G401.6 (cell line): ENCODE measurements around the gene MYOCOS.
"Not testable (repeated sequence)": the region's sequence is repeated elsewhere in the genome, so short reads cannot be mapped to it uniquely, and the experiment has no call there.

Experiments
- FAIRE-seq: peaks from 2 replicates; lab custom pipeline; 2012; peaks lifted over from hg19 to GRCh38; lab: Jason Lieb, UNC

MYOCOS gene

GRCh38 chr1:171622152-171622462 is at the start of gene MYOCOS:
MYOCOS (plus strand) TSS chr1:171622243; CDS start chr1:171623884, 1,641 bp downstream.
- FAIRE-seq, result no peak

DNA sequence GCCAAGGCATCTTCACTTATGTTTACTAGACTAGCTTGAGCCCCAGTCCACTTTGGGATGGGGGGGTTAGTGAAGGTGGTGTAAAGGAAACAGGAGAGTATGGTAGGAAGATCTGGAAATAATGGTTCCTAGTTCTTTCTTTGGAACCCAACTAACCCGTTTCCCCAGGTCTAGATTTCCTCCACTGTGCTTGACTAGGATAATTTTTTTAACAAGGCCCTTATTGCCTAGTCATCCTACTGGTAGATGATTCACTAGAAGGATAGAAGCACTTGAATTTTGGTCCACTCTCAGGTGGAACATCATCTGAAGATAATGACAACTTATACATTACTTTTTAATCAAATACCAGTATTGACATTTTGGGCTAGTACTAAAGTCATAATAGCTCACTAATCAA is 45.9 kb upstream of the MYOCOS start:
- no peak for FAIRE-seq

DNA sequence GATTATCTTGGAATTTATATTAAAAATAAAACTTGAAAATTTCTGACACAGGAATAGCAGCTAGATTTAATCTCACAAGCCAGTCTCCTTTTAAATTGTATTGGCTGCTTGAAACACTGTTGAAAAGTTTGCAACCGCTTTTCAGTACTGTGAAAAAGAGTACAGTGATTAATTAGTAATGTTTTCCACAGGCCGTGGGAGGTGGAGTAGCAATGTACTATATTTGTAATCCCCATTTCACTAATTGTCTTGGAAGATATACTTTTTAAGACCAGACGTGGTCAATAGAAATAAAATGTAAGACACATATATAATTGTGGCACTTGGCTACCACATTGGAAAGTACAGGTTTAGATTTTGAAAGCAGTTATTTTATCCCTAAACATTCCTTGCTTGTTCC is 40.8 kb upstream of the MYOCOS start:
- no peak for FAIRE-seq

DNA sequence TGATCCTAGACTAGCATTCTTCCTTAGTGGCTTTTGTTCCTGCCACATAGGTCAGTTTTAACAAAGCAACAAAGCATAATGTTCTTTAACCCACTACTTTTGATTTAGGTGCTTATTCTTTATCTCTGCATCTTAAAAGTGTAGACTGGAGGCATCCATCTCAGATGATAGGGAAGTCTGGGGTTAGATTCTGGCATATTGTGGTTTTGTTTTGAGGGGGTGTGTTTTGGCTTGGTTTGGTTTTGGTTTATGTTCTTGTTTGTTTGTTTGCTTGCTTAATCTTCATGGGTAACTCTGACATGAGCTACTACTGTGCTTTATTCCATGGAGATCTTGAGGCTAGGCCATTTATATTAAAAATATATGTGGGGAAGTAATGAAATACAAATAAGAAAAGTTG is 40.3 kb upstream of the MYOCOS start:
- no peak for FAIRE-seq

DNA sequence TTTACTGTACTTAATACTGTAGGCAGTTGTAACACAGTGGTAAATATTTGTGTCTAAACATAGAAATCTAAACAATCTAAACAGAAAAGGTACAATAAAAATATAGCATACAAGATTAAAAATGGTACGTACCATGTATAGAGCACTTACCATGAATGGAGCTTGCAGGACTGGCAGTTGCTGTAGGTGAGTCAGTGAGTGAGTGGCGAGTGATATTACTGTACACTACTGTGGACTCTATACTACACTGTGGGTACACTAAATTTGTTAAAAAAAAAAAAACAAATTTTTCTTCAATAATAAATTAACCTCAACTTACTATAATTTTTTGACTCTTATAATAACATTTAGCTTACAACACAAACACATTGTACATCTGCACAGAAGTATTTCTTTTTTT is 39.5 kb upstream of the MYOCOS start:
- FAIRE-seq, result no peak

DNA sequence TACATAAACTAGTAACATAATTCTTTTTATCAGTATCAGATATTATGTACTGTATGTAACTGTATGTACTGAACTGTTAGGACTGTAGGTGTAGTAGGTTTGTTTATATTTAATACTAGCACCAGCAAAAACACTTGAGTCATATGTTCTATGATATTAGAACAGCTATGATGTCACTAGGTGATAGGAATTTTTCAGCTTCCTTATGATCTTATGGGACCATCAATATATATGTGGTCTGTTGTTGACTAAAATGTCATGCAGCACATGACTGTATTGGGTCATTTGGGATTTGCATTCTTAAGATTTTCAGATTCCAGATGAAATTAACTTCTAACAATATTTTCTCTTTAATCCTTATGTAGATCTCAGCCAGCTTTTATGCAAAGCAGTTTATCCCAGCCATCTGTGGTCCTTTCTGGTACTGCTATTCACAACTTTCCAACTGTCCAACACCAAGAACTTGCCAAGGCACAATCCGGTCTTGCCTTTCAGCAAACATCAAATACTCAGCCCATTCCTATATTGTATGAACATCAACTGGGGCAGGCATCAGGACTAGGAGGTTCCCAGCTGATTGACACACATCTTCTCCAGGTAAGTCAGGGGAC is 38.3 kb upstream of the MYOCOS start:
- FAIRE-seq, result no peak

DNA sequence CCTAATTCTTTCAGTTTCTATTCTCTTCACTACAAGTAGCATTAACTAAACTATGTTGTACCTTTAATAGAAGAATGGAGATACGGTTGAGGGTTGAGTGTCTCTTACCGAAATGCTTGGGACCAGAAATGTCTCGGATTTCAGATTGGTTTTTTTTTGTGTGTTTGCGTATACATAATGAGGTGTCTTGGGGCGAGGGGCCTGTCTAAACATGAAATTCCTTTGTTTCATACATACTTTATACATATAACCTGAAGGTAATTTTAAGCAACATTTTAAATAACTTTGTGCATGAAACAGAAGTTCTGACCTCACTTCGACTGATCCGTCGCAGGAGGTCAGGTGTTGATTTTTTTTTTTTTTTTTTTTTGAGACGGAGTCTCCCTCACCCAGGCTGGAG is 36.3 kb upstream of the MYOCOS start:
- no peak for FAIRE-seq

DNA sequence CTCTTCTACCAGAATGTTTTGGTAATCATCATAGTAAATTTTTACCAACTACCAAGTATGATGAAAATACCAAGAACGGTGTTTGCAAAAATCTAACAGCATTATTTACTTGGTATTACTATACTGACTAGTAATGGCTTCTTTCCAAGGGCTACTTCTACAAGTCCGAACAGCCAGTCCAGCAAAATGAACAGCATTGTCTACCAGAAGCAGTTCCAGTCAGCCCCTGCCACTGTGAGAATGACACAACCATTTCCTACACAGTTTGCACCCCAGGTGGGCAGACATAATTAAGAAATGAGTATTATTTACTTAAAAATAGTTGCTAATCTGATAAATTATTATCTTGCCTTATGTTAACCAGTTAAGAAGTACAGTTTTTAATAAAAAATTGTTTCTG is 33.8 kb upstream of the MYOCOS start:
- FAIRE-seq, result no peak

DNA sequence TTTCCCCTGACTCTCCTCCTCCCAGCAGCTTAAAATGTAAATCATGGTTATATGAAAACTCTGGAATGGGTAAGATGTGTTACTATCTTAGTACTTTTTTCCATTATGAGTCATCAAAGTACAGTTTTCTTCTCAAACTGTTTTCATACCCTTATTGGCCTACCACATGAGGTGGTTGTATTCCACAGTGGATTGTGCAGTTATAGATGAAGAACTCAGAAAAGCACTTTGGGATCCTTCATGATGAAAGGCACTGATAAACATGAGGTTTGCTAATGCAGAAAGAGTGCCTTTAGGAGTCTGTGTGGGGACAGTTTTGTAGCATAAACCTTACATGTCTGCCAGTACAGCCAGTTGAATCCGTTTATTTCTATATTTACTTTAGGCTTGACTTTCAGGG is 32.0 kb upstream of the MYOCOS start:
- no peak for FAIRE-seq

DNA sequence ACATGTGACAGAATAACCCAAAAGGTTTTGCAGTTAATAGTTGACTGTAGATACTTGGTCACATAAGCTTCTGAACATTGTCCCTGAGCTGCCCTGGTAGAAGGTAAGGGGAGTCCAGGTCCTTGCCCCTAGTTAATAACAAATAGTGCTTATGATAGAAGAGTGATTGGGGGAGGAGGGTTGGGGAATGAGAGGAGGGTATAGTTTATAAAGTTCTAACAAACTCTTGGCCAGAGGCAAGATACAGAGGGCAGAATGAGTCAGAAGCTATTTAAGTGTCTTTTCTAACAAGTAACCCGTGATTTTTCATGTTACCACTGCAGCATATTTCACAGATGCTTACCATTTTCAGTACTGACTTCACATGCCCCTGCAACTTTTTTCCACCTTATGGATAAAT is 26.7 kb upstream of the MYOCOS start:
- no peak for FAIRE-seq

DNA sequence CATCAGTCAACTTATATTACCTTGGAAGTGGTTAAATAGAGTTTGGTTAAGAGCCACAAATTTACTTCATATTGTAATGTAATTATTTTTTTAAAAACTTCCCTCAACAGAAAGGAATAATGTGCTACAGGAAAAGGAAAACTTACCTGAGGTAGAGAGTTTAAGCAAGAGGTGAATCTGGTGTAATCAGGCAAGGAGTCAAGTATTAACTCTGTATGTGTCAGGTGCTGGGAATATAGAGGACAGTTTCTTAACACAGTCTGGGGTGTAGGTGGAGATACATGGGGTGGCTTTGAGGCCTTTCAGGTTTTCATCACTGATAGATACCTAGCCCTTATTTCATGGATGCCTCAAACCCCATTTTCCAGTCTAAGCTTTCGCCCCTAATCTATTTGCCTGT is 25.9 kb upstream of the MYOCOS start:
- FAIRE-seq, result no peak

GRCh38 chr1:171596705-171597104 is 25.3 kb upstream of the MYOCOS start:
- FAIRE-seq, result no peak

- no peak for FAIRE-seq
These were observed 24.8 kb upstream of the MYOCOS start for GRCh38 chr1:171597203-171597602.

- not testable (repeated sequence) for FAIRE-seq
These were observed 21.7 kb upstream of the MYOCOS start for GRCh38 chr1:171600310-171600709.

DNA sequence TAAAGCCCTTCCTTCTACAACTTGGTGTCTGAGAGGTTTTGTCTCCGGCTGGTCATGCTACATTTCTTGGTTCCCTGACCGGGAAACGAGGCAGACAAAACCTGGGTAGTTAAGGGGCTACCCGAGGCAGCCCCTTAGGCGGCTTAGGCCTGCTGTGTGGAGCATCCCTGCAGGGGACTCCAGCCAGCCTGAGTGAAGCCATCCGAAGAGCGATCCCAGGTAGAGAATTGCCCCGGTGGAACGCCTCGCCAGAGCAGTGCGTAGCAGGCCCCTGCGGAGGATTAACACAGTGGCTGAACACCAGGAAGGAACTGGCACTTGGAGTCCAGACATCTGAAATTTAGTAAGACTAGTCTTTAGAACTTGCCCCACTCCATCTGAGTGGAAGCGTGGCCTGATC is 21.2 kb upstream of the MYOCOS start:
- no peak for FAIRE-seq

- not testable (repeated sequence) for FAIRE-seq
These were observed 19.0 kb upstream of the MYOCOS start for GRCh38 chr1:171603042-171603441.

GRCh38 chr1:171606402-171606941 is 15.6 kb upstream of the MYOCOS start:
- no peak for FAIRE-seq

DNA sequence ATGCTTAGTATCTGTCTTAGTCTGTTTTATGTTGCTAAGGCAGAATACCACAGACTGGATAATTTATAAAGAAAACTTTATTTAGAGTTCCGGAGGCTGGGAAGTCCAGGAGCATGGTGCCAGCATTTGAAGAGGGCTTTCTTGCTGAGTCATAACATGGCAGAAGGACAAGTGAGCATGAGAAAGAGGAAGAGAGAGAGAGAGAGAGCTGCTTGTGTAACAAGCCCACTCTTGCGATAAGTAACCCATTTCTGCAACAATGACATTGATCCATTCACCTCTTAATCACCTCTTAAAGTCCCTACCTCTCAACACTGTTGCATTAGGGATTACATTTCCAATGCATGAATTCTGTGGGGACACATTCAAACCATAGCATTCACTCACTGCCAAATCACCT is 11.7 kb upstream of the MYOCOS start:
- no peak for FAIRE-seq

DNA sequence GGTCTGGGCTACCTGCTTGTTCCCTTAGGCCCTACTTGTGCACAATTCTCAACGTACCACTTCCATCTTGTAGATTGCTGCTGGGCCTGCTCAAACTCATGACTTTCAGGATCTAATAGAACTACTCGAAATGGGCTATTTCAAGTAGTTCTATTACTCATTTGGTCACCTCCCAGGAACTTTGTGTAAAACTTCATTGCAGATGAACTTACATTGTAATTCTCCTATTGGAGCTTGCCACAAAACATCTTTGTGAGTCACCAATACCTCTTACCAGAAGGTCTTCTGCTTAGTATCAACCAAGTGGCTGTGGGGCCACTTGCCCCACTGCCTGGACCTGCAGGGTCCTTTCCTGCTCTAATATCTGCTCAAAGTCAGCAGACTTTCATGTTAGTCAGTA is 10.7 kb upstream of the MYOCOS start:
- FAIRE-seq, result no peak

DNA sequence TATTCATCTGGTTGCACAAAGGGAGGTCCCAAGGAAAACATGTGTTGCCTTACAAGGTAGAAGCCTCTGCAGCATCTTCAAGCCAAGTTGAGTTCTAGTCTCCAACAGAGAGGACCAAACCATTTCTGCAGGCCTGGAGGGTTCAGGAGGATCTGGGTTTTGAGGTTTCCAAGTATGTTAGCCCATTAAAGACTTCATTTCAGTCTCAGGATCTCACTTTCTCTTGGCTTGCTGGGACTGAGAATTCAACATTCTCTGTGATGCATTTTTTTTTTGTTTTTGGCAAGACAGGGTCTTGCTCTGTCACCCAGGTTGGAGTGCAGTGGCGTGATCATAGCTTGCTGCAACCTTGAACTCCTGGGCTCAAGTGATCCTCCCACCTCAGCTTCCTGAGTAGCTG is 8.8 kb upstream of the MYOCOS start:
- no peak for FAIRE-seq

DNA sequence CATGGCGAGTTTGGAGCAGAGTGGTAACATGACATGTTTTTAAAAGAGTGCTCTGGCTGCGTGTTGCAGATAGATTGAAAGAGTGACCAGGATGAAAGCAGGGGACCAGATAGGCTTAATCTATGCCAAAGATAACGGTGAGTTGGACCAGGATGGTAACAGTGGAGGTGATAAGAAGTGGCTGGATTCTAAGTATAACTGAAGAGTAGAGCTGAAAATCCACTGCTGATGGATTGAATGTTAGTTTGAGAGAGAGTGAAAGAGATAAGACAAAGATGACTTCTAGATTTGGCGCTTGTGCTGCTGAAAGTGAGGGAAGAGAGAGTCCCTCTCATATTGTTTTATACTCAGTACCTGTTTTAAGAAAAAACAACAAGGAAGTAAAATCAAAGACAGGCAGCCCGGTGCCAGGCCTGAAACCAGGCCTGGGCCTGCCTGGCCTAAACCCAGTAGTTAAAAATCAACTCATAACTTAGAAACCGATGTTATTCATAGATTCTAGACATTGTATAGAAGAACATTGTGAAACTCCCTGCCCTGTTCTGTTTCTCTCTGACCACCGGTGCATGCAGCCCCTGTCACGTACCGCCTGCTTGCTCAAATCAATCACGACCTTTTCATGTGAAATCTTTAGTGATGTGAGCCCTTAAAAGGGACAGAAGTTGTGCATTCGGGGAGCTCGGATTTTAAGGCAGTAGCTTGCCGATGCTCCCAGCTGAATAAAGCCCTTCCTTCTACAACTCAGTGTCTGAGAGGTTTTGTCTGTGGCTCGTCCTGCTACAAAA is 6.7 kb upstream of the MYOCOS start:
- FAIRE-seq, result not testable (repeated sequence)

DNA sequence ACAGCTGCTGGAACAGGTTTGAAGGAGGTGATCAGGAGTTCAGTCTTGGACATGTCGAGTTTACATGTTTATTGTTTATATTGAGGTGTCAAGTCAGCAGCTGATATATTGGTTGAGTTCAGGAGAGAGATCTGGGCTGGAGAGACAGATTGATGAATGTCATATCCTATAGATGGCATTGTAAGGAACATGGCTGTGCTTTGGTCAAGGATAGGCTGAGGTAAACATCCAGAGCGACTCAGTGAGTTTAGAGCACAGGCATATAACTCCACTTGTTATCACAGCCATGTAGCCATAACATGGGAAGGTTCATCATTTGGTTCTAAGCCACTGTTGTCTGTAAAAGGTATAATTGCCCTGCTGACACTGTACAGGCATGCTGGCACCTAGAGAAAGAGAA is 5.5 kb upstream of the MYOCOS start:
- FAIRE-seq, result no peak

GRCh38 chr1:171623651-171624331 is 1.7 kb downstream of the MYOCOS start:
- FAIRE-seq, result no peak

- FAIRE-seq, result no peak
These were observed 3.2 kb downstream of the MYOCOS start for GRCh38 chr1:171625225-171625624.
